Measurements from ENCODE around the gene MGLL.

The MGLL gene

GRCh38 chr3:127771746-127772145 is 50.6 kb downstream of the MGLL start:
- no peak for DNase-seq

- no peak for DNase-seq
Measured at GRCh38 chr3:127770671-127771355, 51.5 kb downstream of the MGLL start.

DNA sequence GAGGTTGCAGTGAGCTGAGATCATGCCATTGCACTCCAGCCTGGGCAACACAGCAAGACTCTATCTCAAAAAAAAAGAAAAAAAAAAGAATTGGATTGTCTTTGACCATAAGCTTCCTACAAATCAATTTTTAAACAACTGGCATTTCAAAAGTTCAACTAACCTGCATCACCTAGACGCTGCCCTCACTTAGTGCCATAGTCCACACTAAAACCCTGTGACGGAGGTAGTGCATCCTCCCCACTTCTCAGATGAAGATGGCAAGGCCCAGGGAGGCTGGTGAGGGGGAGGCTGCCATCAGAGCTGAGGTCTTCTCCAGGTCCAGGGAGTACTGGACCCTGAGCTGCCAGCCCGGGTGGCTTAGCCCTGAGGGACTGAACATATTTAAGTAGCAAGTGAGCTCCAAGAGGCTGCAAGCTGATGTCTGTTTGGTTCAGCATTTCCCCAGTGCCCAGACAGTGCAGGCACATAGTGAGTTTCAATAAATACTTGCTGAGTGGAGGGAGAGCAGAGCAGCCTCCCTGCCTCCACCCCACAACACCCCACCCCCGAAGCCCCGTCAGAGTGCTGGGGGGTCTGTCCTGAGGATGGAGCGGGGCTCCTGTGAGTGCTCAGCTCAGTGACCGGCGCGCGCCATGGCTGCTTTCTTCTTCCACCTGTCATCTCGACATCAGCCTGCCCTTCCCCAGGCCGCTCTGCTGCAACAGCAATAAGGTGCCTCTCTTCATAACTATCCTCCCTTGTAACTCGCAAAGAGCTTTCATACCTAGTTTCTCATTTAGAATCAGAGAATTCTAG is 52.8 kb downstream of the MGLL start:
- DNase-seq, result no peak

DNA sequence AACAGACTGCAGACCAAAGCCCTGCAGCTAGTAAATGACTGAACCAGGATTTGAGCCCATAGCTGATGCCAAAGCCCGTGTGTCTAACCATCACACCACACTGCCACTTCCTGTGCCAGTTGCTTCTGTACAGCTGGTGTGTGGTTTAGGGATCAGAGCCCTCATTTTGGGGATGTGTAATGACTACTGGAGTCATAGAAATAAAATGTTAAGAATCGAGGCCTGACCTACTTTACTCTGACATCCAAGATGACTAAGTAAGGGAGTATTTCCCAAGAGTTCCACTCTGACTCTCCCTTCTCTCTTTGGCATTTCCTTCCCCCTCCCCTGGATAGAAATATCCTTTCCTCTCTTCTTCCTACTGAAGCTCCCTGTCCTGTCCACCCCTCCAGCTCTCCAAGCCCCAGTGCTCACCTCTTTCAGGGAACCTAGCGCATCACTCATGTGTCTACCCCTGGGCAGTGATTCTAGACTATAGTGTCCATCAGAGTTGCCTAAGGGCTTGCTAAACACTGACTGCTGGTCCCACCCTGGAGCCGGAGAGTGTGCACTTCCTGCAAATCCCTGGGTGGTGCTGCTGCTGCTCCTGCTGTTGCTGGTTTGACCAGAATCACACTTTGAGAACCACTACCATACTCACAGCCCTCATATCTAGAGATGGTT is 53.8 kb downstream of the MGLL start:
- DNase-seq, result no peak

GRCh38 chr3:127767126-127767525 is 55.2 kb downstream of the MGLL start:
- DNase-seq, result no peak

DNA sequence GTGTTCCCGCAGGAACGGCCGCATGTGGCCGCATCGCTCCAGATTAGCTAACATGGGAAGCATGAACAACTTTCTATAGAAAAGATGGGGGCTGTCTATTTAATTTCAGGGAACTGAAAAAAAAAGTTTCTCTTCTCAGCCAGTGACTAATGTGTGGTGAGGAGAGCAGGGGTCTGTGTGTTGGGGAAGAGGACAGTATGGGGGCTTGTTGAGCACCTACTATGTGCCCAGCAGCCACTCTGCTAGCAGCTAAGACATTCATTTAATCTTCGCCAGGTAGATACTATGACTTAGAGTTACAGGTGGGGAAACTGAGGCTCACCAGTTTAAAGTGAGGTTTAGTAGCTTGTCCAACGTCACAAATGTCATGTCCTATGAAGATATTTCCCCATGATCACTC is 56.6 kb downstream of the MGLL start:
- DNase-seq, result no peak

DNA sequence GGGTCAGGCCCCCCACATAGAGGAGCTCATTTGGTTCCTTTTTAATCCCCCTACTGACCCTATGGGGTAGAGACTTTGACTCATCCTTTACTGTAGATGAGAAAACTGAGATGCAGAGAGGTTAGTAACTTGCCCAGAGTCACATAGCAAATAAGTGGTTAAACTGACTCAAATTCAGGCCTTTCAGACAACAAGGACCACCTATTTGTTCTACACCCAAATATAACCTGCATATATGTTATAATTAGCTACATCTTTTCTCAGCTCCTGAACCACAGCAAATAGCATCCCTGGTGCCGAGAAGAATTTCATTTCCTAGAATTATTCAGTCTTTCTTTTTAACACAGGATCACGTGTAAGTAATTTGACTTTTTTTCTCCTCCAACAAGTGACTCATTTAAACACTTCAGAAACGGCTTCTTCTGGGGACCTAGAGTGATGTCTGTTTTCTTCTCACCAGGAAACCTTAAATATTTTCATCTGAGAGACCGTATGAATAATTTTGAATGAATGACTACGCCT is 57.4 kb downstream of the MGLL start:
- DNase-seq, result no peak

GRCh38 chr3:127764301-127764700 is 58.0 kb downstream of the MGLL start:
- no peak for DNase-seq

GRCh38 chr3:127763816-127764215 is 58.5 kb downstream of the MGLL start:
- no peak for DNase-seq

DNA sequence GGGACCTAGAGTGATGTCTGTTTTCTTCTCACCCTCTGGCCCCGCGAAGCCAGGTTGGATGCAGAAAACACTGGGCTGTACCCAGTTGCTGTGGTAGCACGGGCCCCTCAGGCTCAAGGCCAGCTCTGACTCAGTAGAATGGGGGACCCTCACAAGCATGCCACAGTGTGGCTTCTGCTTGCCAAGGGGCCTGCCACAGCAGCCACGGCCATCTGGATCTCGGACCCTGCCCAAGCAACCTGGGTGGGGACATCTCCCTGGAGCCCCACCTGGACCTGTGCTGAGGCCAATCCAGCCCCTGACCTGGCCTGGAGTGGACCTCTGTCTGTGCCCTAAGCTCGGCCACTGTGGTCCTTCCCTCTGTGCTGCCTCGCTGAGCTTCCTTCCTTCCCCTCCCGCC is 59.0 kb downstream of the MGLL start:
- DNase-seq, result no peak

DNA sequence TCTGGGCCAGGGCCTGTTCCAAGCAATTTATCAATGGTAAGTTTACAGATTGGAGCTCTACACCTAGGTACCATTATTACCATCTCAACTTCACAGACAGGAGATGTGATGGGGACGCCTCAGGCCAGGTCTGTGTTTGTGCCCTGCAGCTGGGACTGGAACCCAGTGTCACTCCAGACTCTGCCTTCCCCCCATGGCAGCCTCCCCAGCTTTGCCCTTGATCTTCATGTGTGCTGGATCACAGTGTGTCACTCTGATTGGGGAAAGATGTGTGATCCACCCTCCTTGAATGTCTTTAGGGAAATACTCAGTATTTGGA is 59.6 kb downstream of the MGLL start:
- DNase-seq, result no peak

DNA sequence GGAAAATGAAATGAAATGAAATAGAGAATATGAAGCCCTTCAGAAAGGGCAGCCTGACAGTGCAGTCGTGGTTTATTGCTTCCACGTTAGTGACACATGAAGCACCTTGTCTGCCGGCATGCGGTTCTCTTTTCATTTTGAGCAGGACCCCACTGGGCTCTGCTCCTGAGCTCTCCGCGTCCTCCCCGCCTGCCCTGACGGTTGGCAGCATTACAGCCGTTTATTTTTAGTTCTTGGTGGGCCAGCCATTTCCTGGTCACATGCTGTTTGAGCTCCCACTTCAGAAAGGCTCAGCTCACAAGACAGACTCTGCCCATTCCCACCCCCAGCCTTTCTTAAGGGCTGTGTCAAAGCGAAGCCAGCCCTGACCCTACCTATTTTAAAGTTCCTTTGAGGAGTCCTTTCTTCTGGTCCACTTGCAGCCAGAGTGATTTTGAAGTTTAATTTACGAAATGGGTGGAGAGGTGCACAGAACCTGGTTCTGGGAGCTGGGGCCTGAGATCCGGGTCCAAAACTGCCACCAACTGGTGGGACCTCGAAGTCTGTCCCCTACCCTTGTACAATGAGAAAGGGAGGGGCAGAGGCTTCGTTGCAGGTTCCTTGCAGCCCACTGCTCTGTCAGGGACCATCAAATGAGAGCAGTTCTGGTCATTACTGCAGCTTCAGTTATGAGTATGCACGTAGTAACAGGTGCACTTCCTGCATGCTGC is 60.1 kb downstream of the MGLL start:
- DNase-seq, result no peak

GRCh38 chr3:127761441-127761801 is 60.9 kb downstream of the MGLL start:
- peak; percentile 16 for DNase-seq

DNA sequence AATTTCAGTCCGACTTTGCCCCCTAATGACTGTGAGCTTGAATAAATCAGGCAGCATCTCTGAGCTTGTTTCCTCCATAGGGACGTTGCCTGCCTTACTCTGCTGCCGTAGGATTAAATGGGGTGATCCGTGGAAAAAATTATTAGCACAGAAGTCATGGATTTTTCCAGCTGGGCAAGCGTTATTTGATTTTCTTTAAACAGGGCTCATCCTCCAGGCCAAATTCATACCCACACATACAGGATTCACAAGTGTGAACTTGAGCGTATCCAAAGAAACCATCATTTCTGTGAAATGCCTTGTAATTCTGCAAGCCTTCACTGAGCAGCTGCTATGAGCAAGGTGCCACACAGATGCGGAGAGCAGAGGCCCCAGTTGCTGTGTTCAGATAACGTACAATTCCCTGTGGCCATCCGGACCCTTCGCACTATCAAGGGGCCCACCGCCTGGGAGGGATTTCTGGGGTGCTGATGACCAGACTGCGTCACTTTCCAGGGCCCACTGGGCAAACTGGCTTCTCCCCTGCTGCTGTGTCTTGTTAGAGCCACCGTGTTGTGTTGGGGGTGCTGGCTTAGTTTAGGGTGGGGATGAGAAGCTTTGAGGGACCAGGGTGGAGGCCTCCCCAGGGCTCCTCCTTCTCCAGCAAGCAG is 61.4 kb downstream of the MGLL start:
- DNase-seq, result no peak

DNA sequence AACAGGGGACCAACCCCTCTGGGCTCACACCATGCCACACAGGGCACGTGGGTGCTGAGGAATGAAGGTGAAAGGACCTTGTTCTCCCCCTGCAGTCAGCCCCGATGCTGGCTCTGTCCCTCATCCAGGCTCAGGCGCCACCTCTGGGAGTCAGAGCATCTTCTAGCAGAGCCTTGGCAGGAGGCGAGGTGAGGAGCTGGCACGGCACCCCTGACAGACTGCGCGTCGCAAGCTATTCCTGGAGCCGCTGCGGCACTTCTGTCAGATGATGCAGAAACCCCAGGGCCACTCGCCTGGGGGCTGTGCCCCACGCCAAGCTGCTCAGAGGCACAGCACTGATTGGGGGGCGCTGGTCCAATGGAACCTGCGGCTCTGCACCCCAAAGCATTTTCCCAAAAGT is 62.0 kb downstream of the MGLL start:
- DNase-seq, result no peak

- DNase-seq, result no peak
Measured at GRCh38 chr3:127759826-127760225, 62.5 kb downstream of the MGLL start.

- no peak for DNase-seq
Measured at GRCh38 chr3:127758013-127758412, 64.3 kb downstream of the MGLL start.

DNA sequence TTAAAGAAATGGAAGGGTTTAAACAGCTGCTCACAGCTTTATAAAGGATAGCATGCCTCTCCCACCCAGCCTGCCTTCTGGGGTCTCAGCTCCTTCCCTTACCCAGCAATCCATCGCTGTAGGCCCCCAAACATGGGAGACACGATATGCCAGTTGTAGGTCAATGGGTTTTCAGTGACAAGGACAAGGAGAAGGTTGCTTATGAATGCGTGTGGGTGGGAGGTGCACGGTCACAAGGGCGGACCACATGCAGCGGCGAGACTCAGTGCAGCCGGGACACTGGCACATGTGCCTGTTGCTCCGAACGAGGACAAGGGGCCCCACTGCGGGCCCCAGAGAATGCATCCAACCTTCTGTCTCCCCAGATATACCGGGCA is 67.0 kb downstream of the MGLL start:
- no peak for DNase-seq

DNA sequence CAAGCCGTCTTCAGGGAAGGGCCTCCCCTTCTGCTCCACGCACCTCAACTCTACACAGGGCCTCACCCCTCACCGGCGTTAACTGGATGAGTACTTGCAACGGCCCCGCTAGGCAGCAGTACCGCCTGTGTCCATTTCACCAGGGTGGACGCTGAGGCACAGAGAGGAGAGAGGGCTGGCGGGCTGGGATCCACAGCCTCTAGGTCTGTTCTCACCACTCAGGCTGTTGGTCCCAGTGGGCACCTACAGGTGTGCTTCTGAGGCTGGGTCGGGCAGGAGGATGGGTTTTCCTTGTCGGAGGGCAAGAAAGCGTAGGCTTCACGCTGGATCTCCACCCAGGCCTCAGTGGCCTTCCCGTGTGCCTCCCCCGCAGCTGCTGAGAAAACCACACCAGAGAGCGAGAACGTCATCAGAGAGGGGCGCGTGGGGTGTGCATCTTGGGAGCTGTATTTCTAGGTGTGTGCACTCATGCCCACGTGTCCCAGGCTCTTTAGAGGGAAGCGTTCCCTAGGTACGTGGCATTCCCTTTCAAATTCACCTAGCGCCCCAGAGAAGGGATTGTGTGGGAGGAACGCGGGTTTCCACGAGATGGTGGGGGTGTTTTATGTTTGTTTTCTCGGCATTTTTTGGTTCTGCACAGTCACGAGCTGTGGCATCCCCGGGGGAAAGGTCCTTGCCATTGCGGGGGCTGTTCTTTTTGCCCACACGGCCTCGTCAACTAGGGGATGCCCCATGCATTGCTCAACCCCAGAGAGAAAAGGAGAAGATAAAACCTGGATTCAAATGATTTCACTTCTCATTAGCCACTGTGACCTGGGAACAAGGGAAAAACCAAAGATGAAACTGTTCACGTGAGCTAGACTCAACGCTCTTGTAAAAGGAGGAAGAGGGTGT is 67.7 kb downstream of the MGLL start:
- DNase-seq, result no peak

DNA sequence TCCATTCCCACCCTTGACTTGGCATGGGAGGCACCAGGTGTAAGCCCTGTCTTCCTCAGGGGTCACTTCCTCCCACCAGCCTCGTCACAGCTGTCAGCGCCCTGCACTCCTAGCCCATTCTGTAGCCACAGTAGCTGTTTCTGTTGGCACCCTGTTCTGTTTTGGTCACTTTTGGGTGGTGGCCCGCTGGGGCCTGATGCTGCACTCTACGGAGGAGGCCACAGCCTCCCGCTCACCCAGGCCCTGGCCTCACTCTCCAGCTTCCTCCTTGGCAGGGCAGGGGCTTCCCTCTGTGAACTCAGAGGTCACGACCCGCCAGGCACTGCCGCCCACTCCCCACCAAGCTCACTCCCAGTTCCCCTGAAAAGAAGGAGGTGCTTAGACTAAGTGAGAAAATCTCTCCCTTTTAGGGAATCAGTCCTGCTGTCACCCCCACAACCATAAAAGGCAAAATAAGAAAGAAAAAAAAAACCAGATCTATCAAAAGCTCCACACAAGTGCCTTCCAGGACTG is 68.4 kb downstream of the MGLL start:
- no peak for DNase-seq

- no peak for DNase-seq
Measured at GRCh38 chr3:127753338-127753737, 69.0 kb downstream of the MGLL start.

- DNase-seq, result no peak
Measured at GRCh38 chr3:127751782-127752181, 70.5 kb downstream of the MGLL start.
